ENCODE data around the gene DHX16.
A peak's percentile ranks its signal among the peaks of the same experiment; 100 is the strongest.
"Not testable (repeated sequence)": the region's sequence is repeated elsewhere in the genome, so short reads cannot be mapped to it uniquely, and the experiment has no call there.

Gene DHX16

GRCh38 chr6:30672445-30673253 is at the start of gene DHX16:
DHX16 (minus strand) TSS chr6:30673006; CDS start chr6:30672841, 165 bp downstream.
- DNase-seq = peak; percentile 69 to 84

- not testable (repeated sequence) for DNase-seq
These were observed 49.1 kb upstream of the DHX16 start for GRCh38 chr6:30722025-30722279.

GRCh38 chr6:30721198-30722024 is 48.6 kb upstream of the DHX16 start:
- DNase-seq = no peak

GRCh38 chr6:30720738-30721197 is 48.0 kb upstream of the DHX16 start:
- no peak for DNase-seq

- peak; percentile 90 to 94 for DNase-seq
These were observed 47.3 kb upstream of the DHX16 start, which contains the start of gene TUBB for GRCh38 chr6:30719791-30720737. TUBB (plus strand) TSS chr6:30720352; CDS start chr6:30720507, 155 bp downstream.

- DNase-seq = no peak
These were observed 46.5 kb upstream of the DHX16 start for GRCh38 chr6:30719356-30719755.

GRCh38 chr6:30717845-30718720 is 45.3 kb upstream of the DHX16 start:
- not testable (repeated sequence) for DNase-seq

- peak; percentile 99 for DNase-seq
These were observed 44.5 kb upstream of the DHX16 start, which contains the start of gene MDC1 for GRCh38 chr6:30717129-30717844. MDC1 (minus strand) TSS chr6:30717281; CDS start chr6:30715175, 2,106 bp downstream.

- no peak for DNase-seq
These were observed 44.0 kb upstream of the DHX16 start for GRCh38 chr6:30716879-30717128.

- no peak for DNase-seq
These were observed 41.5 kb upstream of the DHX16 start for GRCh38 chr6:30714263-30714662.

GRCh38 chr6:30712441-30712945 is 39.7 kb upstream of the DHX16 start:
- no peak for DNase-seq

- no peak for DNase-seq
These were observed 39.1 kb upstream of the DHX16 start for GRCh38 chr6:30711758-30712380.

- no peak for DNase-seq
These were observed 36.5 kb upstream of the DHX16 start for GRCh38 chr6:30709101-30709868.

- no peak for DNase-seq
These were observed 34.6 kb upstream of the DHX16 start for GRCh38 chr6:30707281-30707850.

GRCh38 chr6:30705620-30706019 is 32.8 kb upstream of the DHX16 start:
- no peak for DNase-seq

GRCh38 chr6:30703821-30704220 is 31.0 kb upstream of the DHX16 start:
- no peak for DNase-seq

GRCh38 chr6:30703011-30703410 is 30.2 kb upstream of the DHX16 start:
- no peak for DNase-seq

GRCh38 chr6:30700340-30700739 is 27.5 kb upstream of the DHX16 start:
- no peak for DNase-seq

- DNase-seq = no peak
These were observed 23.6 kb upstream of the DHX16 start for GRCh38 chr6:30696432-30696831.
